ENCODE data around the gene DENND1A.
"Not testable (repeated sequence)": the region's sequence is repeated elsewhere in the genome, so short reads cannot be mapped to it uniquely, and the experiment has no call there.

Gene DENND1A

GRCh38 chr9:123922431-123922830, 7.5 kb downstream of the DENND1A start:
- DNase-seq (ENCODE audit: extremely low spot score): no peak
- CTCF ChIA-PET: no interaction called here
- no peak for TF ChIP-seq FOXM1 (IDR thresholded peaks at IDR 0.05; ENCODE audit: borderline replicate concordance)
- no peak for TF ChIP-seq ELF4 (IDR thresholded peaks at IDR 0.05)
- TF ChIP-seq FOXK2 (IDR thresholded peaks at IDR 0.05): no peak
- TF ChIP-seq LEF1 (IDR thresholded peaks at IDR 0.05; ENCODE audit: borderline replicate concordance): no peak
- TF ChIP-seq SP1 (IDR thresholded peaks at IDR 0.05): no peak
- no peak for TF ChIP-seq CTBP1 (IDR thresholded peaks at IDR 0.05; ENCODE audit: borderline replicate concordance)
- TF ChIP-seq PKNOX1 (IDR thresholded peaks at IDR 0.05): no peak
- TF ChIP-seq SUZ12 (IDR thresholded peaks at IDR 0.05): no peak
- no peak for TF ChIP-seq BHLHE40 (IDR thresholded peaks at IDR 0.05; ENCODE audit: borderline replicate concordance)
- TF ChIP-seq L3MBTL2 (conservative IDR thresholded peaks at IDR 0.05): no peak
- POLR2A ChIA-PET: no interaction called here

- DNase-seq (ENCODE audit: extremely low spot score): no peak
- ChIA-PET CTCF (no interaction called here), POLR2A (no interaction called here)
- no peak for TF ChIP-seq FOXK2 (IDR thresholded peaks at IDR 0.05)
- no peak for TF ChIP-seq ELF4 (IDR thresholded peaks at IDR 0.05)
- no peak for TF ChIP-seq NFRKB (IDR thresholded peaks at IDR 0.05)
- TF ChIP-seq PKNOX1 (IDR thresholded peaks at IDR 0.05): no peak
- TF ChIP-seq CTBP1 (IDR thresholded peaks at IDR 0.05; ENCODE audit: borderline replicate concordance): no peak
- no peak for TF ChIP-seq SP1 (IDR thresholded peaks at IDR 0.05)
- TF ChIP-seq BHLHE40 (IDR thresholded peaks at IDR 0.05; ENCODE audit: borderline replicate concordance): no peak
- no peak for TF ChIP-seq TARDBP (IDR thresholded peaks at IDR 0.05)
- TF ChIP-seq ZNF384 (IDR thresholded peaks at IDR 0.05): no peak
- TF ChIP-seq FOXA1 (IDR thresholded peaks at IDR 0.05): no peak
- no peak for TF ChIP-seq LEF1 (IDR thresholded peaks at IDR 0.05; ENCODE audit: borderline replicate concordance)
- no peak for TF ChIP-seq SUZ12 (IDR thresholded peaks at IDR 0.05)
Observed at GRCh38 chr9:123914517-123915196, 15.3 kb downstream of the DENND1A start.

GRCh38 chr9:123912167-123912897, 17.6 kb downstream of the DENND1A start:
- DNase-seq (ENCODE audit: extremely low spot score): no peak
- POLR2A ChIA-PET: no interaction called here
- TF ChIP-seq SUZ12 (IDR thresholded peaks at IDR 0.05) (no peak), TARDBP (IDR thresholded peaks at IDR 0.05) (no peak), FOXK2 (IDR thresholded peaks at IDR 0.05) (no peak), NFRKB (IDR thresholded peaks at IDR 0.05) (no peak), ARNT (IDR thresholded peaks at IDR 0.05) (no peak), ZNF384 (IDR thresholded peaks at IDR 0.05) (no peak), SP1 (IDR thresholded peaks at IDR 0.05) (no peak), PKNOX1 (IDR thresholded peaks at IDR 0.05) (no peak), ELF4 (IDR thresholded peaks at IDR 0.05) (no peak), L3MBTL2 (conservative IDR thresholded peaks at IDR 0.05) (no peak), FOXA1 (IDR thresholded peaks at IDR 0.05) (no peak), BHLHE40 (IDR thresholded peaks at IDR 0.05; ENCODE audit: borderline replicate concordance) (no peak), FOXM1 (IDR thresholded peaks at IDR 0.05; ENCODE audit: borderline replicate concordance) (no peak), LEF1 (IDR thresholded peaks at IDR 0.05; ENCODE audit: borderline replicate concordance) (no peak), CTBP1 (IDR thresholded peaks at IDR 0.05; ENCODE audit: borderline replicate concordance) (no peak), HDGF (IDR thresholded peaks at IDR 0.05; ENCODE audit: borderline replicate concordance) (no peak)
- CTCF ChIA-PET: no interaction called here

- POLR2A ChIA-PET: no interaction called here
- no peak for DNase-seq (ENCODE audit: extremely low spot score)
Observed at GRCh38 chr9:123911024-123911423, 18.9 kb downstream of the DENND1A start.

GRCh38 chr9:123909192-123909591, 20.7 kb downstream of the DENND1A start:
- DNase-seq (ENCODE audit: extremely low spot score); POLR2A ChIA-PET; CTCF ChIA-PET: not testable (repeated sequence)

More at GRCh38 chr9:123911024-123911423, 18.9 kb downstream of the DENND1A start:
- no peak for TF ChIP-seq FOXM1 (IDR thresholded peaks at IDR 0.05; ENCODE audit: borderline replicate concordance)
- TF ChIP-seq ELF4 (IDR thresholded peaks at IDR 0.05): no peak
- no peak for TF ChIP-seq SUZ12 (IDR thresholded peaks at IDR 0.05)
- no peak for TF ChIP-seq NFRKB (IDR thresholded peaks at IDR 0.05)
- no peak for TF ChIP-seq CTBP1 (IDR thresholded peaks at IDR 0.05; ENCODE audit: borderline replicate concordance)
- TF ChIP-seq TARDBP (IDR thresholded peaks at IDR 0.05): no peak
- no peak for TF ChIP-seq HDGF (IDR thresholded peaks at IDR 0.05; ENCODE audit: borderline replicate concordance)
- no peak for TF ChIP-seq FOXK2 (IDR thresholded peaks at IDR 0.05)
- TF ChIP-seq LEF1 (IDR thresholded peaks at IDR 0.05; ENCODE audit: borderline replicate concordance): no peak
- TF ChIP-seq L3MBTL2 (conservative IDR thresholded peaks at IDR 0.05): no peak
- TF ChIP-seq ARNT (IDR thresholded peaks at IDR 0.05): no peak
- no peak for TF ChIP-seq FOXA1 (IDR thresholded peaks at IDR 0.05)
- no peak for TF ChIP-seq ZNF384 (IDR thresholded peaks at IDR 0.05)
- TF ChIP-seq SP1 (IDR thresholded peaks at IDR 0.05): no peak
- no peak for TF ChIP-seq PKNOX1 (IDR thresholded peaks at IDR 0.05)
- TF ChIP-seq BHLHE40 (IDR thresholded peaks at IDR 0.05; ENCODE audit: borderline replicate concordance): no peak
- CTCF ChIA-PET: no interaction called here

- DNase-seq (ENCODE audit: extremely low spot score); POLR2A ChIA-PET; CTCF ChIA-PET: not testable (repeated sequence)
Observed at GRCh38 chr9:123903550-123903949, 26.4 kb downstream of the DENND1A start.

All from HEK293T (cell line).